ENCODE results near the gene RAPGEF6. TPM values are rescaled to one million over a fixed set of nuclear protein-coding genes. Genes with fewer than 3 reads are reported as not detected.

The RAPGEF6 gene
- total RNA-seq, 4 donors from 2014 or later = 16.7 to 104 (median 22.6) TPM

DNA sequence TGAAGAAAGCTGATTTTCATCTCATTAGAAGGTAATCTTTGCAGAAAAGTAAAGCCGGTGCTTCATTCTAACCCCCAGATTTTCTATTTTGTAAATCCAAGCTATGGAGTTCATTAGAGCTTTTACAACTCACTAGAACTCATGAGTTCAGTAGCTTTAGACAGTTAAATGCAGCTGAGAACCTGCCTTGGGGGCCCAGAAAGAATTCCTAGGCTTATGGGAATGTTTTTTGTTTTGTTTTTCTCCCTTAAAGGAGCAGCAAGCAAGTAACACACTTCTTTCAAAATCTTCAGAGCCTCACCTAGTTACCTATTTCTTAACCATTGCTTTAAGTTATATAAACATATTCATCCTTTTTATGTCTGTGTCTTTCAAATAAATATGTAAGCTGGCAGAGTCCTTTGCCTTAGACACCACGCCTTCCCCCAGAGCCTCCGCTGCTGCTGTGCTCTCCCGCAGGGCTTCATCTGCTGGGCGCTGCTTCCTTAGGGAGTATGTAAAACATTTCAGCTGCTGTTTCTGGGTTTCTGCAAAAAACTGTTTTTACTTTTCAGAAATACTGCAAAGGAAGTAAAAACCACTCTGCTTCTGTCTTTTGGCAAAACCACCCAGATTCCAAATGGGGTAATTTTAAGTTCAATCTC lies 238.3 kb downstream of the RAPGEF6 start:
- peaks cover 0 to 62% (median 0%) of the 10 kb centered on the region in 3 donors for H3K36me3 ChIP-seq

DNA sequence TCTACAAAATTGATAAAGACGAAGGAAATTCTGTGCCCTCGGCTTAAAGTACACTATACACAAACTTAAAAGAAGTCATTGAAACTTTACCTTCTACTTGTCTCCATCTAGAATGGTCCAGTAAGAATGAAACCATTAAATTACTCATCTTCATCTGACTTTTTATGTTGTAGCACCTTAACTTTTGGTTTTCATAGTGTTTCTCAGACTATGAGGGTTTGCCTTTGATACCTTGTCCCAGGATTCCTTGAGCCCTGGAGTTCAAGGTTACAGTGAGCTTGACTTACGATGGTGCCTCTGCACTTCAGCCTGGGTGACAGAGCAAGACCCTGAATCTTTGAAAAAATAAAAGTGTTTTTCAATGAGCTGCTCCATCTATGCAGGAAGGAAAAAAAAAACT lies 239.0 kb downstream of the RAPGEF6 start:
- peak overlapping the region in 1 of 4 donors; percentile 2 for H3K27ac ChIP-seq
- DNase-seq = no peak
- no peaks in the 10 kb centered on the region for H3K9me3 ChIP-seq
- TF ChIP-seq POLR2A (IDR thresholded peaks at IDR 0.05) = no peak
- TF ChIP-seq, protein P1, sequence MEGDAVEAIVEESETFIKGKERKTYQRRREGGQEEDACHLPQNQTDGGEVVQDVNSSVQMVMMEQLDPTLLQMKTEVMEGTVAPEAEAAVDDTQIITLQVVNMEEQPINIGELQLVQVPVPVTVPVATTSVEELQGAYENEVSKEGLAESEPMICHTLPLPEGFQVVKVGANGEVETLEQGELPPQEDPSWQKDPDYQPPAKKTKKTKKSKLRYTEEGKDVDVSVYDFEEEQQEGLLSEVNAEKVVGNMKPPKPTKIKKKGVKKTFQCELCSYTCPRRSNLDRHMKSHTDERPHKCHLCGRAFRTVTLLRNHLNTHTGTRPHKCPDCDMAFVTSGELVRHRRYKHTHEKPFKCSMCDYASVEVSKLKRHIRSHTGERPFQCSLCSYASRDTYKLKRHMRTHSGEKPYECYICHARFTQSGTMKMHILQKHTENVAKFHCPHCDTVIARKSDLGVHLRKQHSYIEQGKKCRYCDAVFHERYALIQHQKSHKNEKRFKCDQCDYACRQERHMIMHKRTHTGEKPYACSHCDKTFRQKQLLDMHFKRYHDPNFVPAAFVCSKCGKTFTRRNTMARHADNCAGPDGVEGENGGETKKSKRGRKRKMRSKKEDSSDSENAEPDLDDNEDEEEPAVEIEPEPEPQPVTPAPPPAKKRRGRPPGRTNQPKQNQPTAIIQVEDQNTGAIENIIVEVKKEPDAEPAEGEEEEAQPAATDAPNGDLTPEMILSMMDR (IDR thresholded peaks at IDR 0.05) = no peak
- no peak overlapping the region for H3K4me3 ChIP-seq
- H3K36me3 ChIP-seq = peaks cover 0 to 67% (median 0%) of the 10 kb centered on the region in 3 donors
- H3K4me1 ChIP-seq = peaks cover 0 to 9% (median 0%) of the 10 kb centered on the region in 4 donors
- no peaks in the 10 kb centered on the region for H3K27me3 ChIP-seq

More for the DNA sequence above, 238.3 kb downstream of the RAPGEF6 start:
- no peaks in the 10 kb centered on the region for H3K27me3 ChIP-seq
- TF ChIP-seq, protein P1 (IDR thresholded peaks at IDR 0.05) = no peak
- TF ChIP-seq POLR2A (IDR thresholded peaks at IDR 0.05) = no peak
- DNase-seq = no peak
- no peak overlapping the region for H3K27ac ChIP-seq
- H3K9me3 ChIP-seq = no peaks in the 10 kb centered on the region
- peaks cover 0 to 9% (median 0%) of the 10 kb centered on the region in 4 donors for H3K4me1 ChIP-seq
- no peak overlapping the region for H3K4me3 ChIP-seq

DNA sequence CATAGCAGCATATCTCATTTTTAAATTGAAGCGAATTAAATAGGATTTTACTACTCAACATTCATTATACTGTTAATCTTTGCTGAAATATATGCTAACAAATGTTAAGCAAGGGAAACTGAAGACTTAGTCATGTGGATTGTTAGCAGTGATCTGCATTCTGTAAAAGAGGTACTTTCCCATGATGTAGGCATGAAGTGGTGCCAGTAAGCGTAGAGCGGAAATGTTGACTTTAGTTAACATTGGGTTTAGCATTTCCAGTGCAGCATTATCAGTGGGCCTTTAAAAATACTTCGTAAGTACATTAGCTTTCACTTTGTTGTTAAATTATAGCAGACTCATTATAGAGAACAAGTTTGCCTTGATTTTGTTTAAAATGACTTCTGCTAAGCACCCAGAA lies 240.9 kb downstream of the RAPGEF6 start:
- Histone ChIP-seq H3K4me1 (peaks cover 0 to 9% (median 0%) of the 10 kb centered on the region in 4 donors), H3K4me3 (no peak overlapping the region), H3K27ac (peak overlapping the region in 1 of 4 donors; percentile 53), H3K27me3 (no peaks in the 10 kb centered on the region), H3K36me3 (peaks cover 0 to 83% (median 0%) of the 10 kb centered on the region in 3 donors), H3K9me3 (no peaks in the 10 kb centered on the region)
- DNase-seq = no peak
- TF ChIP-seq, protein P1 (IDR thresholded peaks at IDR 0.05) = no peak
- no peak for TF ChIP-seq POLR2A (IDR thresholded peaks at IDR 0.05)

DNA sequence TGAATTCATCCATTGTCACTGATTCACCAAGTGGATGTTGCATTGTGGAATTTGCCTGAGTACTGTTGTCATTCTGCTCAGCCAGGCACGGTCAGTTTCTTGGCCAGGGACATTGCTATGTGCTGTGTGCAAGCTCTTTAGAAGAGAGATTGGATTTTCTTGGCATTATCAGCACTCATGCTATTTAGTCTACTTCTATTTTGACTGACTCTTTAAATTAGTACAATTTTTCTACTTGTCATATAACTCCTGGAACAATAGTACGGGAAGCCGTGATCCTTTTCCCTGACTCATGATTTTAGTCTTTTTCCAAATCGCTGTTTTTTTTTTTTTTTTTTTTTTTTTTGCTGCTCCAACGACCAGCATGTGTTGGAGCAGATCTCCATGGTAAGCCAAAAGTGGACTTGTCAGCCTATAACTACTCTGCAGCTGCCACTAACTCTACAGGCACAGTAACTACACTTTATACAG lies 241.5 kb downstream of the RAPGEF6 start:
- peak overlapping the region in 1 of 4 donors; percentile 53 for H3K27ac ChIP-seq
- H3K36me3 ChIP-seq = peaks cover 0 to 81% (median 0%) of the 10 kb centered on the region in 3 donors
- no peaks in the 10 kb centered on the region for H3K9me3 ChIP-seq
- no peaks in the 10 kb centered on the region for H3K27me3 ChIP-seq
- no peak overlapping the region for H3K4me3 ChIP-seq
- DNase-seq = no peak
- H3K4me1 ChIP-seq = peaks cover 0 to 9% (median 0%) of the 10 kb centered on the region in 4 donors
- TF ChIP-seq POLR2A (IDR thresholded peaks at IDR 0.05) = no peak
- TF ChIP-seq, protein P1 (IDR thresholded peaks at IDR 0.05) = no peak

DNA sequence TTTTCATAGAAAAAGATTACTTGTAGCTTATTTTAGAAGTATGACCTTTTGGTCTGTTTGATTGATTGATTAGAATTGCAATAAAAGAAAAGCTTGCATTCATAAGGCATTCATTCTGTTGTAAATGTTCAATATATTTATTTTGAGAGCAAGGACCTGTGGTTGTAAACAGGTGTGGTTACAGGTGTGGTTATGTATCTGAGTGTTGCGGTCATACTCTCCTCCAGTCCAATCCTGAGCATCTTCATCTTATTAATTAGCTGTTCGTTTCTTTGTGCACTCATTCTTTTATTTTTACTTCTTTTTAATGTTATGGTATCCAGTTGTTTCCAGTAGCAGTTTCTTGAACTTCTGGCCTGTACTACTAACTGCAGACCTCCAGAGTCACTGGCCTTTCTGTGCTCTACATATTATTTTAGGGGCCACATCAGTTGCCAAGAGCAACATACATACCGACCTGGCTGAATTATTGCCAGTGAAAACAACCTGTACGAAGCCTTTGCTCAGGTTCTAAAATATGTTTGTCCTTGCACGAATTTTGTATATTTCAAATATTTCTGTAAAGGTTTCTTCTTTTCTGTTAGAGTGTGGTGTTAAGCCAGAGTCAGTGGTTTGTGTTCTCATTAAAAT lies 242.4 kb downstream of the RAPGEF6 start:
- Histone ChIP-seq H3K4me1 (peaks cover 0 to 9% (median 0%) of the 10 kb centered on the region in 4 donors), H3K27me3 (no peaks in the 10 kb centered on the region), H3K36me3 (peaks cover 0 to 90% (median 0%) of the 10 kb centered on the region in 3 donors), H3K9me3 (no peaks in the 10 kb centered on the region), H3K4me3 (no peak overlapping the region), H3K27ac (peak overlapping the region in 1 of 4 donors; percentile 53)
- TF ChIP-seq, protein P1 (IDR thresholded peaks at IDR 0.05) = no peak
- TF ChIP-seq POLR2A (IDR thresholded peaks at IDR 0.05) = no peak
- no peak for DNase-seq
